Thyroid gland (tissue), 4 donors: ENCODE results near the gene STRN3. TPM values are rescaled to one million over a fixed set of nuclear protein-coding genes. Genes with fewer than 3 reads are reported as not detected.

Experiments used
- DNase-seq, 2 donors: peaks; one replicate each; pipeline ENCODE4 v3.0.0-alpha.2; 2019
- H3K27ac ChIP-seq, 3 donors: fragments of 200-600 bp; sonication (generic); 1 replicate in 2 of 3; 2 replicates in 1 of 3; pipeline ENCODE4 v1.5.1; 2016 to 2019; ENCODE audit warnings: mild to moderate bottlenecking in 1 of 3, moderate library complexity in 1 of 3
- H3K27me3 ChIP-seq: fragments of 200-600 bp; sonication (generic); one replicate; pipeline ENCODE4 v1.5.1; 2019
- H3K36me3 ChIP-seq, 2 donors: fragments of 200-600 bp; sonication (generic); one replicate each; pipeline ENCODE4 v1.5.1; 2016 to 2019
- H3K4me1 ChIP-seq, 2 donors: fragments of 200-600 bp; sonication (generic); one replicate each; pipeline ENCODE4 v1.5.1; 2017 to 2019
- H3K4me3 ChIP-seq, 3 donors: fragments of 200-600 bp; sonication (generic); replicated peaks in 1 of 3; 1 replicate in 2 of 3; 2 replicates in 1 of 3; pipeline ENCODE4 v1.5.1; 2016; ENCODE audit warnings: mild to moderate bottlenecking in 1 of 3
- H3K9me3 ChIP-seq: fragments of 200-600 bp; sonication (generic); one replicate; pipeline ENCODE4 v1.5.1; 2017
- POLR2A ChIP-seq, 2 donors: fragments of 450-650 bp; IDR thresholded peaks; one replicate each; pipeline ENCODE4 v1.6.1; 2017; ENCODE audit warnings: antibody characterized with exemption in 2 of 2, mild to moderate bottlenecking in 2 of 2, moderate library complexity in 1 of 2
- WGBS, 2 donors: methylation state at CpG; one replicate each; pipeline ENCODE4 v1.1.5; 2017; 5-methylcytosine and 5-hydroxymethylcytosine counted together
- intact Hi-C: fragments of 100-400 bp; cut with DNase I; formaldehyde crosslinking; loops from one replicate; pipeline ENCODE4 v1.15.1; 2023
- total RNA-seq, 4 donors: library from RNA; depleted of rRNA; stranded (reverse); fragments of >200 nt; gene quantifications; one replicate each; pipeline ENCODE4 v1.2.3, GENCODE V29; 2016
- TF ChIP-seq, protein P1 (sequence below), 6 experiments: fragments of 200-600 bp in 3 of 6; fragments of 450-650 bp in 3 of 6; sonication (generic) in 3 of 6; IDR thresholded peaks; one replicate each; pipeline ENCODE4 v1.5.1; 2016 to 2019; ENCODE audit warnings: antibody characterized with exemption in 6 of 6, mild to moderate bottlenecking in 2 of 6, inconsistent platforms in 1 of 6, moderate library complexity in 1 of 6

Gene STRN3
- total RNA-seq, 4 donors from 2014 or later: 46.3 to 77.5 (median 53.6) TPM

- H3K36me3 ChIP-seq: no peaks in the 10 kb centered on the region
- H3K27ac ChIP-seq: no peak overlapping the region
- H3K27me3 ChIP-seq: no peaks in the 10 kb centered on the region
- intact Hi-C loops: no loop called here
- no peak for DNase-seq
- TF ChIP-seq POLR2A (IDR thresholded peaks at IDR 0.05): no peak
- TF ChIP-seq, protein P1, sequence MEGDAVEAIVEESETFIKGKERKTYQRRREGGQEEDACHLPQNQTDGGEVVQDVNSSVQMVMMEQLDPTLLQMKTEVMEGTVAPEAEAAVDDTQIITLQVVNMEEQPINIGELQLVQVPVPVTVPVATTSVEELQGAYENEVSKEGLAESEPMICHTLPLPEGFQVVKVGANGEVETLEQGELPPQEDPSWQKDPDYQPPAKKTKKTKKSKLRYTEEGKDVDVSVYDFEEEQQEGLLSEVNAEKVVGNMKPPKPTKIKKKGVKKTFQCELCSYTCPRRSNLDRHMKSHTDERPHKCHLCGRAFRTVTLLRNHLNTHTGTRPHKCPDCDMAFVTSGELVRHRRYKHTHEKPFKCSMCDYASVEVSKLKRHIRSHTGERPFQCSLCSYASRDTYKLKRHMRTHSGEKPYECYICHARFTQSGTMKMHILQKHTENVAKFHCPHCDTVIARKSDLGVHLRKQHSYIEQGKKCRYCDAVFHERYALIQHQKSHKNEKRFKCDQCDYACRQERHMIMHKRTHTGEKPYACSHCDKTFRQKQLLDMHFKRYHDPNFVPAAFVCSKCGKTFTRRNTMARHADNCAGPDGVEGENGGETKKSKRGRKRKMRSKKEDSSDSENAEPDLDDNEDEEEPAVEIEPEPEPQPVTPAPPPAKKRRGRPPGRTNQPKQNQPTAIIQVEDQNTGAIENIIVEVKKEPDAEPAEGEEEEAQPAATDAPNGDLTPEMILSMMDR (IDR thresholded peaks at IDR 0.05): no peak
- WGBS, 2 donors: 76 to 86% methylated on average over 3 of the region's 3 CpGs
- H3K4me3 ChIP-seq: no peak overlapping the region
- H3K9me3 ChIP-seq: no peaks in the 10 kb centered on the region
- H3K4me1 ChIP-seq: peaks cover 0 to 28% of the 10 kb centered on the region in 2 donors
Measured at GRCh38 chr14:30995689-30996088, 30.5 kb downstream of the STRN3 start.

GRCh38 chr14:30994681-30995620 is 31.2 kb downstream of the STRN3 start:
- H3K9me3 ChIP-seq: no peaks in the 10 kb centered on the region
- DNase-seq: no peak
- no peak for TF ChIP-seq POLR2A (IDR thresholded peaks at IDR 0.05)
- TF ChIP-seq, protein P1 (IDR thresholded peaks at IDR 0.05): no peak
- H3K27ac ChIP-seq: no peak overlapping the region
- 35 to 47% methylated on average over 4 of the region's 4 CpGs for WGBS, 2 donors
- intact Hi-C loops: no loop called here
- H3K27me3 ChIP-seq: no peaks in the 10 kb centered on the region
- H3K36me3 ChIP-seq: no peaks in the 10 kb centered on the region
- no peak overlapping the region for H3K4me3 ChIP-seq
- H3K4me1 ChIP-seq: peaks cover 0 to 28% of the 10 kb centered on the region in 2 donors

DNA sequence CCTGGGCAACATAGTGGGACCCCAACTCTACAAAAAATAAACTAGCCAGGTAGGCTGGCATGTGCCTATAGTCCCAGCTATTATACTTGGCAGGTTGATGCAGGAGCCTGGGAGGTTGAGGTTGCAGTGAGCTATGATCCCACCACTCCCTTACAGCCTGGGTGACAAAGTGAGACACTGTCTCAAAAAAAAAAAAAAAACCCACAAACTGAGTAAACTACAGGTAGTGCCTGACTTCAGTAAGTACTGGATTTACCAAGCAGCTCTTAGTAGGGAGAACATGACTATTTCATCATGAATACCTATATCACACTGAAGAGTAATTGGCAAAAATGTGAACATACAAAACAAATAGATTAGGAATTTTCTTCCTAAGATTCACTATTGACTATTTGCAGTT is 33.1 kb downstream of the STRN3 start:
- Histone ChIP-seq H3K4me1 (peaks cover 0 to 28% of the 10 kb centered on the region in 2 donors), H3K27ac (no peak overlapping the region), H3K9me3 (no peaks in the 10 kb centered on the region), H3K36me3 (no peaks in the 10 kb centered on the region), H3K4me3 (no peak overlapping the region), H3K27me3 (no peaks in the 10 kb centered on the region)
- intact Hi-C loops: no loop called here
- no peak for TF ChIP-seq POLR2A (IDR thresholded peaks at IDR 0.05)
- TF ChIP-seq, protein P1 (IDR thresholded peaks at IDR 0.05): no peak
- no peak for DNase-seq

GRCh38 chr14:30991408-30991807 is 34.8 kb downstream of the STRN3 start:
- Histone ChIP-seq H3K4me1 (peaks cover 0 to 31% of the 10 kb centered on the region in 2 donors), H3K36me3 (no peaks in the 10 kb centered on the region), H3K27me3 (no peaks in the 10 kb centered on the region), H3K27ac (no peak overlapping the region), H3K4me3 (no peak overlapping the region), H3K9me3 (no peaks in the 10 kb centered on the region)
- intact Hi-C loops: no loop called here
- DNase-seq: no peak
- TF ChIP-seq POLR2A (IDR thresholded peaks at IDR 0.05): no peak
- TF ChIP-seq, protein P1 (IDR thresholded peaks at IDR 0.05): no peak
- 74 to 85% methylated on average over 2 of the region's 2 CpGs for WGBS, 2 donors

DNA sequence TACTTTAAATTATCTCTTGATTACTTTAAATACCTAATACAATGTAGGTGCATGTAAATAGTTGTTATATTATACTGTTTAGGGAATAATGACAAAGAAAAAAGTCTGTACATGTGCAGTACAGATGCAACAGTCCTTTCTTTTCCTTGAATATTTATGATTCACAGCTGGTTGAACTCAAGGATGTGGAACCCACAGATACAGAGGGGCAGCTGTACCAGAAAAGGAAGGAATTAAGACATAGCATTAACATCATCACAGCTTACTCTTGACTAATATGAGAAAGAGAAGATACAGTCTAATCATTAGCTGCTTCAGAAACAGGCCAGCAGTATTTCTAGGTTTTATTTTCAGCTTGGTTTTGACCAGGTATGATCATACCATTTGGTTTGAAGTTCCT is 35.4 kb downstream of the STRN3 start:
- no peak for TF ChIP-seq POLR2A (IDR thresholded peaks at IDR 0.05)
- TF ChIP-seq, protein P1 (IDR thresholded peaks at IDR 0.05): no peak
- DNase-seq: no peak
- Histone ChIP-seq H3K27ac (no peak overlapping the region), H3K36me3 (no peaks in the 10 kb centered on the region), H3K4me3 (no peak overlapping the region), H3K9me3 (no peaks in the 10 kb centered on the region), H3K27me3 (no peaks in the 10 kb centered on the region), H3K4me1 (peaks cover 0 to 30% of the 10 kb centered on the region in 2 donors)
- intact Hi-C loops: no loop called here
